HepG2 (cell line): ENCODE measurements around the gene GCH1. TPM values are rescaled to one million over a fixed set of nuclear protein-coding genes. Genes with fewer than 3 reads are reported as not detected.

Source experiments
- ATF4 ChIP-seq, 2 experiments: fragments of 450-650 bp in 1 of 2; sonication (generic) in 1 of 2; formaldehyde crosslinking; IDR thresholded peaks; 2 replicates each; pipeline versions ENCODE4 v1.5.0 to v1.8.0; 2020 to 2022; ENCODE audit warnings: mild to moderate bottlenecking in 1 of 2, missing genetic modification reagents in 1 of 2
- GATAD1 ChIP-seq: IDR thresholded peaks from 2 replicates; pipeline ENCODE4 v1.6.1; 2016; ENCODE audit warnings: missing genetic modification reagents, missing compliant biosample characterization
- HMGXB3 ChIP-seq: sonication (generic); formaldehyde crosslinking; IDR thresholded peaks from 2 replicates; pipeline ENCODE4 v1.4.0; 2020; ENCODE audit warnings: missing genetic modification reagents, borderline replicate concordance
- MIER2 ChIP-seq: IDR thresholded peaks from 2 replicates; pipeline ENCODE4 v1.6.1; 2016; ENCODE audit warnings: missing biosample characterization, missing genetic modification reagents
- PITX1 ChIP-seq: sonication (generic); formaldehyde crosslinking; IDR thresholded peaks from 2 replicates; pipeline ENCODE4 v1.5.1; 2020; ENCODE audit warnings: mild to moderate bottlenecking, missing genetic modification reagents
- SIX1 ChIP-seq: sonication (generic); formaldehyde crosslinking; IDR thresholded peaks from 2 replicates; pipeline ENCODE4 v1.4.0; 2020; ENCODE audit warnings: missing genetic modification reagents, borderline replicate concordance
- SNAPC2 ChIP-seq: sonication (generic); formaldehyde crosslinking; IDR thresholded peaks from 2 replicates; pipeline ENCODE4 v1.8.1; 2022; ENCODE audit warnings: mild to moderate bottlenecking, missing genetic modification reagents
- ZBTB33 ChIP-seq: sonication (generic); formaldehyde crosslinking; IDR thresholded peaks from 2 replicates; pipeline ENCODE4 v1.4.0; 2020; ENCODE audit warnings: missing genetic modification reagents
- ZBTB37 ChIP-seq: sonication (generic); formaldehyde crosslinking; IDR thresholded peaks from 2 replicates; pipeline ENCODE4 v1.4.0; 2020; ENCODE audit warnings: mild to moderate bottlenecking, missing genetic modification reagents
- ZNF18 ChIP-seq: sonication (generic); formaldehyde crosslinking; IDR thresholded peaks from 2 replicates; pipeline ENCODE4 v1.8.0; 2022; ENCODE audit warnings: mild to moderate bottlenecking, missing genetic modification reagents; ENCODE audit not compliant: insufficient replicate concordance
- ZNF484 ChIP-seq: sonication (generic); formaldehyde crosslinking; IDR thresholded peaks from 2 replicates; pipeline ENCODE4 v1.5.1; 2020; ENCODE audit warnings: mild to moderate bottlenecking, low read depth, missing genetic modification reagents, borderline replicate concordance
- ZNF691 ChIP-seq: sonication (generic); formaldehyde crosslinking; IDR thresholded peaks from 2 replicates; pipeline ENCODE4 v1.4.0; 2020; ENCODE audit warnings: missing genetic modification reagents, low read depth, mild to moderate bottlenecking, borderline replicate concordance
- ZNF709 ChIP-seq: sonication (generic); formaldehyde crosslinking; IDR thresholded peaks from 2 replicates; pipeline ENCODE4 v1.5.0; 2020; ENCODE audit warnings: mild to moderate bottlenecking, missing genetic modification reagents
- ZNF713 ChIP-seq: sonication (generic); formaldehyde crosslinking; IDR thresholded peaks from 2 replicates; pipeline ENCODE4 v1.4.0; 2020; ENCODE audit warnings: mild to moderate bottlenecking, missing genetic modification reagents
- ZNF740 ChIP-seq: sonication (generic); formaldehyde crosslinking; IDR thresholded peaks from 2 replicates; pipeline ENCODE4 v1.4.0; 2020; ENCODE audit warnings: missing genetic modification reagents
- polyA plus RNA-seq, 8 experiments: library from polyadenylated mRNA; depleted of rRNA in 3 of 8; stranded (reverse) in 7 of 8; unstranded in 1 of 8; fragments of >200 nt; fragmentation: Illumina TruSeq in 4 of 8; extraction: Trizol in 4 of 8; gene quantifications; 2 replicates each; pipeline versions ENCODE4 v1.2.1 to v1.2.3, GENCODE V29; 2011 to 2016; ENCODE audit warnings: low read depth in 4 of 8, missing spikeins in 1 of 8, mixed read lengths in 1 of 8; ENCODE audit not compliant: insufficient read depth in 1 of 8
- total RNA-seq, 5 experiments: library from RNA; depleted of rRNA; stranded (reverse); fragments of >200 nt; fragmentation: Illumina TruSeq; extraction: Trizol; gene quantifications; 2 replicates each; pipeline ENCODE4 v1.2.3, GENCODE V29; 2016; ENCODE audit warnings: low read depth in 1 of 5

The GCH1 gene
- total and polyA plus RNA-seq, 2 of the 13 experiments (the other 11 are each of a cell fraction or from before 2014, with no cell fraction given): 15.0 to 25.2 TPM

- TF ChIP-seq ZNF713 (CRISPR knock-in tag): no peak
- TF ChIP-seq ZNF484 (CRISPR knock-in tag): no peak
- no peak for TF ChIP-seq ZNF691 (CRISPR knock-in tag)
- TF ChIP-seq ZBTB37: no peak
- TF ChIP-seq HMGXB3 (CRISPR knock-in tag): no peak
- no peak for TF ChIP-seq ZBTB33 (CRISPR knock-in tag)
- TF ChIP-seq ZNF18 (CRISPR knock-in tag): no peak
- no peak for TF ChIP-seq MIER2
- TF ChIP-seq ATF4 (CRISPR knock-in tag; IDR thresholded peaks at IDR 0.05): no peak
- peak; percentile 43; the same call in 1 of the 2 replicates for TF ChIP-seq GATAD1
- TF ChIP-seq PITX1: no peak
- TF ChIP-seq SNAPC2 (CRISPR knock-in tag): peak; percentile 21; the same call in 1 of the 2 replicates
- no peak for TF ChIP-seq SIX1
- no peak for TF ChIP-seq ZNF740 (CRISPR knock-in tag)
- TF ChIP-seq ZNF709: no peak
Measured at GRCh38 chr14:54902143-54902520, 494 bp downstream of the GCH1 start (continued).
